K562 (cell line): Measurements from ENCODE around the gene UNC5B. TPM values are rescaled to one million over a fixed set of nuclear protein-coding genes. Genes with fewer than 3 reads are reported as not detected.

Source experiments
- ARID2 ChIP-seq: fragments of 450-650 bp; IDR thresholded peaks from 2 replicates; pipeline ENCODE4 v1.6.1; 2017; ENCODE audit warnings: antibody characterized with exemption, mild to moderate bottlenecking
- ERF ChIP-seq: fragments of 450-650 bp; formaldehyde crosslinking; IDR thresholded peaks from 2 replicates; pipeline ENCODE4 v1.4.0; 2020; ENCODE audit warnings: mild to moderate bottlenecking, mixed read lengths
- FOXA3 ChIP-seq, 2 experiments: fragments of 450-650 bp in 1 of 2; sonication (generic) in 1 of 2; formaldehyde crosslinking; IDR thresholded peaks in 1 of 2; conservative IDR thresholded peaks in 1 of 2; 2 replicates each; pipeline versions ENCODE4 v1.4.0 to v1.8.0; 2020 to 2022; ENCODE audit warnings: mild to moderate bottlenecking in 2 of 2, missing genetic modification reagents in 1 of 2
- FOXK1 ChIP-seq: sonication (generic); formaldehyde crosslinking; IDR thresholded peaks from 2 replicates; pipeline ENCODE4 v1.8.0; 2022; ENCODE audit warnings: missing genetic modification reagents, mild to moderate bottlenecking, borderline replicate concordance
- STAT5A ChIP-seq: IDR thresholded peaks from 2 replicates; pipeline ENCODE4 v1.6.1; 2012; ENCODE audit warnings: low read length, inconsistent platforms, borderline replicate concordance
- ZFP36 ChIP-seq: fragments of 150-350 bp; IDR thresholded peaks from 2 replicates; pipeline ENCODE4 v1.6.1; 2018; ENCODE audit warnings: low read length, low read depth; ENCODE audit not compliant: partially characterized antibody
- ZNF140 ChIP-seq: fragments of 250-450 bp; sonication (Bioruptor Pico); IDR thresholded peaks from 2 replicates; pipeline ENCODE4 v1.8.0; 2021; ENCODE audit warnings: moderate library complexity, mild to moderate bottlenecking, inconsistent platforms
- polyA plus RNA-seq, 8 experiments: library from polyadenylated mRNA; depleted of rRNA in 4 of 8; stranded (reverse) in 5 of 8; unstranded in 3 of 8; fragments of >200 nt; fragmentation: Nextera tagmentation in 2 of 8; fragmentation: Illumina TruSeq in 1 of 8; extraction: Ambion mirVana in 2 of 8; extraction: Trizol in 1 of 8; gene quantifications; 2 replicates each; pipeline versions ENCODE4 v1.2.1 to v1.2.3, GENCODE V29; 2011 to 2014; ENCODE audit warnings: inconsistent platforms in 1 of 8, missing spikeins in 1 of 8
- total RNA-seq, 7 experiments: library from RNA; depleted of rRNA in 6 of 7; stranded (reverse); fragments of >200 nt in 6 of 7; fragmentation: Illumina TruSeq in 2 of 7; extraction: Trizol in 2 of 7; gene quantifications; 2 replicates each; pipeline versions ENCODE4 v1.2.1 to v1.2.3, GENCODE V29; 2011 to 2021; ENCODE audit warnings: low replicate concordance in 1 of 7
- TF ChIP-seq, protein P1 (sequence below): fragments of 450-650 bp; formaldehyde crosslinking; IDR thresholded peaks from 2 replicates; pipeline ENCODE4 v1.4.0; 2022; ENCODE audit warnings: missing genetic modification characterization
- TF ChIP-seq, protein P2 (sequence below): sonication (generic); IDR thresholded peaks from 2 replicates; pipeline ENCODE4 v1.6.1; 2016
- TF ChIP-seq, protein P3 (sequence below): fragments of 450-650 bp; IDR thresholded peaks from 2 replicates; pipeline ENCODE4 v1.6.1; 2014; ENCODE audit warnings: low read depth, mild to moderate bottlenecking, moderate library complexity, borderline replicate concordance
- TF ChIP-seq, protein P4 (sequence below), 2 experiments: IDR thresholded peaks in 1 of 2; conservative IDR thresholded peaks in 1 of 2; 2 replicates each; pipeline ENCODE4 v1.6.1; 2016; ENCODE audit warnings: low read depth in 2 of 2, mild to moderate bottlenecking in 1 of 2, missing compliant biosample characterization in 1 of 2, missing genetic modification characterization in 1 of 2, moderate library complexity in 1 of 2
- TF ChIP-seq, protein P5 (sequence below), 2 experiments: IDR thresholded peaks; 2 replicates each; pipeline ENCODE4 v1.6.1; 2012; ENCODE audit warnings: improper control_type of control experiment in 2 of 2, low read depth in 2 of 2, low read length in 2 of 2, borderline replicate concordance in 1 of 2
- TF ChIP-seq, protein P6 (sequence below): fragments of 450-650 bp; formaldehyde crosslinking; IDR thresholded peaks from 2 replicates; pipeline ENCODE4 v1.4.0; 2020; ENCODE audit warnings: mild to moderate bottlenecking, moderate library complexity

The UNC5B gene
- total and polyA plus RNA-seq, 9 of the 15 experiments (the other 6 are each of a cell fraction or from before 2014, with no cell fraction given), result 0.10 to 8.4 (median 2.1) TPM

DNA sequence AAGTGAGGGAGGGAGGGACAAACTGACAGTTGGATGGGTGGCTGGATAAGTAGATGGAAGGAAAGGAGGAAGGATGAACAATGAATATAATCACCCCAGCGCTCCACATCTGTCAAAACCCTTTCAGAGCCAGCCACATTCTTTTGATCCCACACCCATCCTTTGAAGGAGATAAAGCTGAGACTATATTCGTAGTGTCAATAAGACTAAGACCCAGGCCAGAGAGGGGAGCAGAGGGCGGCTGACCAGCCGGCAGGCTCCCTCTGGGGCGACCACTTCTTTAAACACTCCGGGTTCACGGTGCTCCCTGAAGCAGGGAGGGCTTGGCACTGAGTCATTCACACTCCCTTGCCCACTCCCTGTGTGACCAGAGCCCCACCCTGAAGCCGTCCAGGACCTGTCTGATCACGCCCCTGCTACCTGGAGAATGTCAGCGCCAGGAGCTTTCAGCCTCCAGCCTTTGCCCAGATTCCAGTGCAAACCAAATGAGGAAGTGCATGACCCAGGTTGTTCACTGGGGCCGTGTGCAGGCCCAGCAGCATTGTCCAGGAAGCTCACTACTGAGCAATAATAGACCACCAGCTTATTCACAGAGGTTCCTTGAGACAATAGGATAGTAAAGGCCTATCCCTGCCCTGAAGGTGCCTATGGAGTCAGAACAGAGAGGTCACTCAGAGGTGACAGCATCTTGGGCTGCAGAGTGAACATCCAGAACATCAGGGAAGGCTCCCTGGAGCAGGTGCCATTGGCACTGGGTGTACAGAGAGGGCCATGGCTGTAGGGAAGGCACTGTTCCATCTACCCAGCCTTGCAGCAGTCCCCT is 34.4 kb downstream of the UNC5B start (continued):
- TF ChIP-seq, protein P1, sequence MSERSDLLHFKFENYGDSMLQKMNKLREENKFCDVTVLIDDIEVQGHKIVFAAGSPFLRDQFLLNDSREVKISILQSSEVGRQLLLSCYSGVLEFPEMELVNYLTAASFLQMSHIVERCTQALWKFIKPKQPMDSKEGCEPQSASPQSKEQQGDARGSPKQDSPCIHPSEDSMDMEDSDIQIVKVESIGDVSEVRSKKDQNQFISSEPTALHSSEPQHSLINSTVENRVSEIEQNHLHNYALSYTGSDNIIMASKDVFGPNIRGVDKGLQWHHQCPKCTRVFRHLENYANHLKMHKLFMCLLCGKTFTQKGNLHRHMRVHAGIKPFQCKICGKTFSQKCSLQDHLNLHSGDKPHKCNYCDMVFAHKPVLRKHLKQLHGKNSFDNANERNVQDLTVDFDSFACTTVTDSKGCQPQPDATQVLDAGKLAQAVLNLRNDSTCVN (CRISPR knock-in tag), result no peak
- TF ChIP-seq, protein P2, sequence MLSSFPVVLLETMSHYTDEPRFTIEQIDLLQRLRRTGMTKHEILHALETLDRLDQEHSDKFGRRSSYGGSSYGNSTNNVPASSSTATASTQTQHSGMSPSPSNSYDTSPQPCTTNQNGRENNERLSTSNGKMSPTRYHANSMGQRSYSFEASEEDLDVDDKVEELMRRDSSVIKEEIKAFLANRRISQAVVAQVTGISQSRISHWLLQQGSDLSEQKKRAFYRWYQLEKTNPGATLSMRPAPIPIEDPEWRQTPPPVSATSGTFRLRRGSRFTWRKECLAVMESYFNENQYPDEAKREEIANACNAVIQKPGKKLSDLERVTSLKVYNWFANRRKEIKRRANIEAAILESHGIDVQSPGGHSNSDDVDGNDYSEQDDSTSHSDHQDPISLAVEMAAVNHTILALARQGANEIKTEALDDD, result 0 out of 2 replicates have a peak, but pooled peaks have one; percentile 21
- TF ChIP-seq, protein P3, sequence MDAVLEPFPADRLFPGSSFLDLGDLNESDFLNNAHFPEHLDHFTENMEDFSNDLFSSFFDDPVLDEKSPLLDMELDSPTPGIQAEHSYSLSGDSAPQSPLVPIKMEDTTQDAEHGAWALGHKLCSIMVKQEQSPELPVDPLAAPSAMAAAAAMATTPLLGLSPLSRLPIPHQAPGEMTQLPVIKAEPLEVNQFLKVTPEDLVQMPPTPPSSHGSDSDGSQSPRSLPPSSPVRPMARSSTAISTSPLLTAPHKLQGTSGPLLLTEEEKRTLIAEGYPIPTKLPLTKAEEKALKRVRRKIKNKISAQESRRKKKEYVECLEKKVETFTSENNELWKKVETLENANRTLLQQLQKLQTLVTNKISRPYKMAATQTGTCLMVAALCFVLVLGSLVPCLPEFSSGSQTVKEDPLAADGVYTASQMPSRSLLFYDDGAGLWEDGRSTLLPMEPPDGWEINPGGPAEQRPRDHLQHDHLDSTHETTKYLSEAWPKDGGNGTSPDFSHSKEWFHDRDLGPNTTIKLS, result no peak
- no peak for TF ChIP-seq STAT5A
- no peak for TF ChIP-seq ARID2
- peak; percentile 61 for TF ChIP-seq ZFP36
- TF ChIP-seq FOXA3 (CRISPR knock-in tag; conservative IDR thresholded peaks at IDR 0.05 in 1 of 2, IDR thresholded peaks at IDR 0.05 in 1 of 2), result peak; percentile 72 to 90
- TF ChIP-seq ERF, result no peak
- TF ChIP-seq, protein P4, sequence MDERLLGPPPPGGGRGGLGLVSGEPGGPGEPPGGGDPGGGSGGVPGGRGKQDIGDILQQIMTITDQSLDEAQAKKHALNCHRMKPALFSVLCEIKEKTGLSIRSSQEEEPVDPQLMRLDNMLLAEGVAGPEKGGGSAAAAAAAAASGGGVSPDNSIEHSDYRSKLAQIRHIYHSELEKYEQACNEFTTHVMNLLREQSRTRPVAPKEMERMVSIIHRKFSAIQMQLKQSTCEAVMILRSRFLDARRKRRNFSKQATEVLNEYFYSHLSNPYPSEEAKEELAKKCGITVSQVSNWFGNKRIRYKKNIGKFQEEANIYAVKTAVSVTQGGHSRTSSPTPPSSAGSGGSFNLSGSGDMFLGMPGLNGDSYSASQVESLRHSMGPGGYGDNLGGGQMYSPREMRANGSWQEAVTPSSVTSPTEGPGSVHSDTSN (CRISPR knock-in tag; IDR thresholded peaks at IDR 0.05; ENCODE audit: low read depth), result no peak
- TF ChIP-seq, protein P4 (tag; conservative IDR thresholded peaks at IDR 0.05; ENCODE audit: low read depth), result no peak
- TF ChIP-seq, protein P5, sequence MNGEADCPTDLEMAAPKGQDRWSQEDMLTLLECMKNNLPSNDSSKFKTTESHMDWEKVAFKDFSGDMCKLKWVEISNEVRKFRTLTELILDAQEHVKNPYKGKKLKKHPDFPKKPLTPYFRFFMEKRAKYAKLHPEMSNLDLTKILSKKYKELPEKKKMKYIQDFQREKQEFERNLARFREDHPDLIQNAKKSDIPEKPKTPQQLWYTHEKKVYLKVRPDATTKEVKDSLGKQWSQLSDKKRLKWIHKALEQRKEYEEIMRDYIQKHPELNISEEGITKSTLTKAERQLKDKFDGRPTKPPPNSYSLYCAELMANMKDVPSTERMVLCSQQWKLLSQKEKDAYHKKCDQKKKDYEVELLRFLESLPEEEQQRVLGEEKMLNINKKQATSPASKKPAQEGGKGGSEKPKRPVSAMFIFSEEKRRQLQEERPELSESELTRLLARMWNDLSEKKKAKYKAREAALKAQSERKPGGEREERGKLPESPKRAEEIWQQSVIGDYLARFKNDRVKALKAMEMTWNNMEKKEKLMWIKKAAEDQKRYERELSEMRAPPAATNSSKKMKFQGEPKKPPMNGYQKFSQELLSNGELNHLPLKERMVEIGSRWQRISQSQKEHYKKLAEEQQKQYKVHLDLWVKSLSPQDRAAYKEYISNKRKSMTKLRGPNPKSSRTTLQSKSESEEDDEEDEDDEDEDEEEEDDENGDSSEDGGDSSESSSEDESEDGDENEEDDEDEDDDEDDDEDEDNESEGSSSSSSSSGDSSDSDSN (IDR thresholded peaks at IDR 0.05; ENCODE audit: borderline replicate concordance in 1 of 2, low read depth in 2 of 2, low read length in 2 of 2), result 0 out of 4 replicates have a peak, but pooled peaks of 1 of the 2 experiments have one; percentile 24
- TF ChIP-seq, protein P6, sequence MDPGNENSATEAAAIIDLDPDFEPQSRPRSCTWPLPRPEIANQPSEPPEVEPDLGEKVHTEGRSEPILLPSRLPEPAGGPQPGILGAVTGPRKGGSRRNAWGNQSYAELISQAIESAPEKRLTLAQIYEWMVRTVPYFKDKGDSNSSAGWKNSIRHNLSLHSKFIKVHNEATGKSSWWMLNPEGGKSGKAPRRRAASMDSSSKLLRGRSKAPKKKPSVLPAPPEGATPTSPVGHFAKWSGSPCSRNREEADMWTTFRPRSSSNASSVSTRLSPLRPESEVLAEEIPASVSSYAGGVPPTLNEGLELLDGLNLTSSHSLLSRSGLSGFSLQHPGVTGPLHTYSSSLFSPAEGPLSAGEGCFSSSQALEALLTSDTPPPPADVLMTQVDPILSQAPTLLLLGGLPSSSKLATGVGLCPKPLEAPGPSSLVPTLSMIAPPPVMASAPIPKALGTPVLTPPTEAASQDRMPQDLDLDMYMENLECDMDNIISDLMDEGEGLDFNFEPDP, result no peak
- TF ChIP-seq ZNF140 (CRISPR knock-in tag), result no peak
- no peak for TF ChIP-seq FOXK1
